Mammary epithelial cell (primary cell): ENCODE measurements around the gene RHOBTB3.

Experiments used
- CTCF ChIP-seq, 2 donors: IDR thresholded peaks in 1 of 2; conservative IDR thresholded peaks in 1 of 2; 2 replicates each; pipeline ENCODE4 v1.5.1; 2011 to 2012; ENCODE audit warnings: inconsistent platforms in 2 of 2, low read length in 2 of 2, mild to moderate bottlenecking in 2 of 2, control low read depth in 1 of 2, low read depth in 1 of 2; ENCODE audit not compliant: insufficient read depth in 1 of 2; ENCODE audit errors: extremely low read depth in 1 of 2
- EZH2 ChIP-seq: IDR thresholded peaks from 2 replicates; pipeline ENCODE4 v1.6.1; 2012; ENCODE audit warnings: low read length, inconsistent platforms, borderline replicate concordance

GRCh38 chr5:95682891-95683290, 48.2 kb upstream of the RHOBTB3 start, which contains the start of gene SPATA9:
- TF ChIP-seq CTCF (conservative IDR thresholded peaks at IDR 0.05 in 1 of 2, IDR thresholded peaks at IDR 0.05 in 1 of 2; ENCODE audit: extremely low read depth in 1 of 2, insufficient read depth in 1 of 2, low read depth in 1 of 2, low read length in 2 of 2) (no peak), EZH2 (no peak)
